GM08714 (cell line): ENCODE results near the gene IL32.

Experiments used
- H3K4me3 ChIP-seq: fragments of 200-500 bp; sonication (Bioruptor generic); 2 replicates; pipeline ENCODE4 v1.5.1; 2014; ENCODE audit warnings: mild to moderate bottlenecking, low read length, inconsistent platforms
- ZNF274 ChIP-seq: IDR thresholded peaks from 2 replicates; pipeline ENCODE4 v1.6.1; 2012; ENCODE audit warnings: mild to moderate bottlenecking, low read depth, low read length

IL32 gene

DNA sequence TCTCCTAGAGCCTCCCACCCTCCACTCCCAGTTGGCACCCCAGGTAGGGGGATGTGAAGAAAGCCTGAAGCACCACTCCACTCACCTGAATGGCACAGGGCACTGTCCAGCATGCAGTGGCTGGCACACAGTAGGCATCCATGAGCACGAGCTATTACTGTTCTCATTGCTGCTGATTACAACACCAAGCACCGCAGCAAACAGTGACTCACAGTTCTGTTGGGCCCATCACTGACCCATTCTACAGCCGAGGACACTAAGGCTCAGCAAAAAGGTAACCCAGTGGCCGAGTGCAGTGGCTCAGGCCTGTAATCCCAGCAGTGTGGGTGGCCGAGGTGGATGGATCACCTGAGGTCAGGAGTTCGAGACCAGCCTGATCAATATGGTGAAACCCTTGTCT lies 30.9 kb downstream of the IL32 start:
- TF ChIP-seq ZNF274, result no peak
- H3K4me3 ChIP-seq, result no peak overlapping the region

- no peak overlapping the region for H3K4me3 ChIP-seq
- no peak for TF ChIP-seq ZNF274
Measured at GRCh38 chr16:3097266-3097665, 31.8 kb downstream of the IL32 start.

DNA sequence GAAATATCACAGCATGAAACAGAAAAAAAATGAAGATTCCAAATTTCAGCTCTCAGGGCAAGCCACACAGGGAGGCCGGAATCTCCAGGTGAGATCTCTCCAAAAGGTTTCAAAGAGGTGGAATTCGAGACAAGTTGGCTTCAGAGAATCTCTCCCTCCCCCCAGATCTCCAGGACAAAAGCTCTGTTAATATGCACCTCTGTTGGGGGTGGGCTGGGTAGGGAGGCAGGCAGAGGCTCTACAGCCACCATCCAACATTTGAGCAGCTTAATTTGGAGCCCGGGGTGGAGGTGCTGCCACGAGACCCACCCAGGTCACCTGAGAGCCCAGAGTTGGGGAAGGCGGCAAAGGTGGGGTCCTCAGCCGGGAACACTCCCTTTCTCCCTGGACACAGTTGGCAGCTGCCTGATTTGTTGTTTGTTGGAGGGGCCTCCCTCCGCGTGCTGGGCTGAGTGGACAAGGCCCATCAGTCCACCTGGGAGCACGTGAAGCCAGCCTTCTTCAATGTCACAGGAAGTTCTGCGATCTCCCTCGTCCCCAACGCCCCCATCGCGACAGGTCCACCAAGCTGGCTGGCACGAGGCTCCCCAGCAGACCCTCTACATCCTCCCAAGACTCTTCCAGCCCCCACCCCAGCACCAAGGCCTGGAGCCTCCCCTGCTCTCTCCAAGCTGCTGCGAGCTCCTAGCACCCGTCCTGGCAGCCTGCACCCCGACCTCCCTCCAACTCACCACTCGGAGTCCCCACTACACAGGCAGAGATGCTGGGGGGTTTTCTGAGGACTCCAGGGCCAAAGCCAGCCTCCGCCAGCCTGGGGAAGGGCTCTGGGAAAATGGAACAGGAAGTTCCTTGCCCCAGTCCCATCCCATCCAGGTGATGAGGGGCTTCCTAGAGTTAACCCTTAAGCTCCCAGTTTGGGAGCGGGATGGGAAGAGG lies 33.3 kb downstream of the IL32 start, which contains the start of gene ZSCAN10:
ZSCAN10 (minus strand) TSS at position 836 of the 936 bp plus-strand sequence. CDS start 6,357 bp downstream, outside the sequence.
- peak within 1 kb of the TSS; percentile 10; the same call in 1 of the 2 replicates for H3K4me3 ChIP-seq
- no peak for TF ChIP-seq ZNF274

DNA sequence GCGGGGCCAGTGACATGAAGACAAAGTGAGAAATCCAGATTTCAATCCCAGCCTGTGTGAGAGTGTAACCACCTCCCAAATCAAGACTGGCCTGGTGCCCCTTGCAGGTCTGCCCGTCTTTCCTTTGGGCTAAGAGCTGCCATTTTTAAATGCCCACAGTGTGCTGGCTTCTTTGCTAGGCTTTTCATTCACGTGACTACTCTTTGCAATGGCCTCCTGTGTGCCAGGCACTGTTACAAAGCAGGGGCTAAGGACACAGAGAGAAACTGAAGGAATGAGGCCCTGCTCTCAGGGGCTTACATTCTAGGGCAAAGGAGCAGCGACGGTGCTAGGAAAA lies 33.9 kb downstream of the IL32 start:
- no peak for TF ChIP-seq ZNF274
- H3K4me3 ChIP-seq, result no peak overlapping the region

DNA sequence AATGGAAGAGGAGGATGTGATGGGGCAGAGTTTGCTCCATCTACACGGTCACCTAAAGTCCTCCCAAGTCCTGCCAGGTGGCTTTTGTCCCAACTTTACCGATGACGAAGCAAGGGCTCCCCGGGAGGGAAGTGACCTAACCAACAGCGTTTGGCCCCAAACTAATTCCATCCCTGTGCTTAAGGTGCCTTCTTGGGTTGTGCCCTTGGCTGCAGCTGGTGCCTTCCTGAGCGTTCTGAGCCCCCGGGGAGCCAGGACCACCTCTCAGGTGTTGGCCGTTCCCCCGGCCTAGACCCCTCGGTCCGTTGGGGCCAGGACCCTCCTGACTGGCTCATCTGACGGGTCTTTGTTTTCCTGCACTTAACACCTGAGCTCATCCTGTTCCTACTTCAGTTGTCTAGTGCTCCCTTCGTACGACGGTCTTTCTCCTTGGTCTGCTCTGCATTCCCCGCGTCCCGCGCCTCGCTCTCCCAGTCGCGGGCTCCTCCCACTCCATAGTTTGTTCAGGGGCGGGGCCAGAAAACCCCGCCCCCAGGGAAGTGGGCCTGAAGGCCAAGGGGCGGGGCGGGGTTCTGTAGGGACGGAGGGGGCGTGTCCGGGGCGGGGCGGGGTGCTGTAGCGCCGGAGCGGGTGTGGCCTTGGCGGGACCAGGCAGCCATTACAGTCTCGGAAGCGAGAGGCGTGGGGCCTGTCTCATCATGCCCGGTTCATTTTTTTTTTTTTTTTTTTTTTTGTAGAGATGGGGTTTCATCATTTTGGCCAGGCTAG lies 34.5 kb downstream of the IL32 start:
- no peak for TF ChIP-seq ZNF274
- H3K4me3 ChIP-seq, result peak overlapping the region; percentile 10; the same call in 1 of the 2 replicates

DNA sequence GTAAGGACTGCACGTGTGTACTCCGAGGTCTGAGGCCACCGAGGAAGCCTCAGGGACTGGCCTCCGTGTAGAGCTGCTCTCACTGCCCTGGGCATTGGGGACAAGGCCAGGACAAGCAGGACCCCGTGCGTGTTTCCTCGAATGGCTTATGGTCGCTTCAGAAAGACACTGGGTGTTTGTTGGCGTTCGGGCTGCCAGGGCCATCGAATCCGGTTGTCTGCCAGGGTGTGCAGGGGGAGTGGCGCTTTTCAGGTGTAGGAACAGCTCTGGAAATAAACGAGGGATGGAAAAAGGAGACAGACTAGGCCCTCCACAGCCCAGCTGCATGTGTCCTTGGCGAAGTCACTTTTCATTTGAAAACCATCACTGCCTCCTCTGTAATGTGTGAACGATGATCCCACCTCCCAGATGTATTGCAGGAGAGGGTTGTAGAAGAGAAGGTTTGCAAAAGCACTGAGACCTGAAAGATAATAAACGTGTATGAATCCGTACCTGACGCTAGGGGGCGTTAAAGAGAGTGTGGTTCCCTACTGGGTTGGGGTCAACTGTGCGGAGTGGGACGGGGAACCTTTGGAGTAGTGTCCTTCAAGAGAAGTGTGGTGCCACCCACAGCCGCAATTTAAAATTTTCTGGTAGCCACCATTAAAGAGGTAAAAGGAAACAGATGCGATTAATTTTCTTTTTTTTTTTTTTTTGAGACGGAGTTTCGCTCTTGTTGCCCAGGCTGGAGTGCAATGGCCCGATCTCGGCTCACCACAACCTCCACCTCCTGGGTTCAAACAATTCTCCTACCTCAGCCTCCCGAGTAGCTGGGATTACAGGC lies 35.8 kb downstream of the IL32 start:
- no peak overlapping the region for H3K4me3 ChIP-seq
- no peak for TF ChIP-seq ZNF274

DNA sequence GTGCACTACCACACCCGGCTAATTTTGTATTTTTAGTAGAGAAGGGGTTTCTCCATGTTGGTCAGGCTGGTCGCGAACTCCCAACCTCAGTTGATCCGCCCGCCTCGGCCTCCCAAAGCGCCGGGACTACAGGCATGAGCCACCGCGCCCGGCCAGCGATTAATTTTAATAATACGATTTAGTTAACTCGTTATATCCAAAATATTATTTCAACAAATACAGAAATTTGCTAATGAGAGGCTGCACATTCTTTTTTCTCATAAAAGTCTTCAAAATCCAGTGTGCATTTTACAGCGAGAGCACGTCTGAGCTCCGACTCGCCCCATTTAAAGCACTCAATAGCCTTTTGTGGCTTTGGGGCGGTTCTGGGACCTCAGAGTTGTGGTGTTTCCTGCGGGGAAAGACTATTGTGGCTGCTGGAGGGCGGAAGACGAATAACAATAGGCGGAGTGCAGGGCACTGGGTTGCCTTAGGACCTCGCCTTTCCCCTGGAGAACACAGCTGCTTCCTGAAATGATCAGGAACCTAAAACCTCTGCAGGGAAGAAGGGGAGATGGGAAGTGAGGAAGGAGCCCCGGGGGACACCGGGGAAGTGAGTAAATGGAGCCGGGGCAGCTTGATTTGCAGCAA lies 36.5 kb downstream of the IL32 start:
- TF ChIP-seq ZNF274, result no peak
- no peak overlapping the region for H3K4me3 ChIP-seq

GRCh38 chr16:3106205-3106928 lies 40.9 kb downstream of the IL32 start:
- H3K4me3 ChIP-seq, result peak overlapping the region; percentile 81
- TF ChIP-seq ZNF274, result no peak

DNA sequence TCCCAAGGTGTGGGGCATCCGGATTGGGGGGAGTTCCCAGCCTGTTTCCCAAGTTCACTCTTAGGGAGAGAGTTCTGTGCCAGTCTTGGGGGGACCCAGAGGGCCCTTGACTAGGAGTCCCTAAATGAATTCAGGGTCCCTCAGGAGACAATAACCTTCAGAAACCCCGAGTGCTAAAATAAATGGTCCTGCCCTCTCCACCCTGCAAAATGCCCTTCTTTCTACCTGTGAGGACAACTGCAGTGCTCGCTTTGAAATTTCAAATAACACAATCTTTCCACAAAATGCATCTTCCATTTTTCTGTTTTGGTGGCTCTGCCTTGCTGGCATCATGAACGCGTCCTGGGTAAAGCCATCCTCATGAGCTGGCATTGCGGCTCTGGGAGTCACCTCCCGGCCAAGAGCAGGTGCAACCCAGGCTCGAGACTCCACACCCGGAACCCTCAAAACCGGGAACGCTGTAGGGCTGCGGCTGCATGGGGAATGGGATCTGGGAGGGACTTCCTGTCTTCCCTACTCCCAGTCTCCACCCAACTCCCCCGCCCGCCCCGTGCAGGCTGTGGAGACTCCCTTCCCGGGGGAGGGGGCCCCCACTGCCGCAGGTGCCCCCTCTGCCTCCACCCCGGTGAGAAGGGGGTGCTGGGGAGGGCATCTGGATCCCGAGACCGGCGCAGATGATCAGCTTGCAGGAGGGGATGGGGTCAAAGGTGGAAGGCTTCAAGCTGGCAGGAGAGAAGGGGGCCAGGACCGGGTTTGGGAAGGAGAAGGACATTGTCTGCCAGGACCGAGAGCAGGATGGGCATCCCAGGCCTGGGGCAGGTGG lies 46.8 kb downstream of the IL32 start, which contains the start of gene ZNF205:
ZNF205 (plus strand) TSS at position 529 of the 823 bp plus-strand sequence. CDS start 845 bp downstream, outside the sequence.
- no peak for TF ChIP-seq ZNF274
- peak within 1 kb of the TSS; percentile 61 for H3K4me3 ChIP-seq

- peak overlapping the region; percentile 61 for H3K4me3 ChIP-seq
- TF ChIP-seq ZNF274, result no peak
Measured at GRCh38 chr16:3112881-3113574, 47.6 kb downstream of the IL32 start.

- TF ChIP-seq ZNF274, result no peak
- no peak overlapping the region for H3K4me3 ChIP-seq
Measured at GRCh38 chr16:3113765-3114479, 48.5 kb downstream of the IL32 start.
